HPDE6-E6E7 (cell line): ENCODE results near the gene HILPDA.

Source experiments
- DNase-seq: peaks from one replicate; pipeline ENCODE4 v3.0.0; 2011; ENCODE audit warnings: missing footprints; ENCODE audit errors: extremely low spot score

HILPDA gene

GRCh38 chr7:128455543-128456254, at the start of gene HILPDA:
Gene HILPDA, plus strand, starts transcription at chr7:128455878. Its CDS starts 1,391 bp downstream, at chr7:128457269.
- DNase-seq: peak; percentile 94

GRCh38 chr7:128406314-128407232, 49.1 kb upstream of the HILPDA start:
- no peak for DNase-seq

GRCh38 chr7:128407233-128407589, 48.5 kb upstream of the HILPDA start:
- DNase-seq: no peak

GRCh38 chr7:128407751-128408708, 47.6 kb upstream of the HILPDA start:
- no peak for DNase-seq

GRCh38 chr7:128408709-128409595, 46.7 kb upstream of the HILPDA start:
- peak; percentile 77 for DNase-seq

- peak; percentile 91 for DNase-seq
These were observed 45.9 kb upstream of the HILPDA start, which contains the start of gene IMPDH1 for GRCh38 chr7:128409596-128410450. Gene IMPDH1, minus strand, starts transcription at chr7:128409982. Its CDS starts 81 bp downstream, at chr7:128409901.

- DNase-seq: peak; percentile 55
These were observed 45.3 kb upstream of the HILPDA start for GRCh38 chr7:128410451-128410753.

GRCh38 chr7:128415217-128415785, 40.4 kb upstream of the HILPDA start:
- no peak for DNase-seq

- no peak for DNase-seq
These were observed 38.6 kb upstream of the HILPDA start for GRCh38 chr7:128417071-128417470.

GRCh38 chr7:128419257-128419656, 36.4 kb upstream of the HILPDA start:
- DNase-seq: no peak

- no peak for DNase-seq
These were observed 34.9 kb upstream of the HILPDA start for GRCh38 chr7:128420773-128421172.

GRCh38 chr7:128421384-128421783, 34.3 kb upstream of the HILPDA start:
- DNase-seq: no peak

- no peak for DNase-seq
These were observed 33.6 kb upstream of the HILPDA start for GRCh38 chr7:128422037-128422436.

- no peak for DNase-seq
These were observed 32.8 kb upstream of the HILPDA start for GRCh38 chr7:128422842-128423241.

- no peak for DNase-seq
These were observed 30.9 kb upstream of the HILPDA start for GRCh38 chr7:128424686-128425275.

- DNase-seq: peak; percentile 64
These were observed 29.8 kb upstream of the HILPDA start for GRCh38 chr7:128425850-128426249.

GRCh38 chr7:128427289-128427891, 28.3 kb upstream of the HILPDA start:
- no peak for DNase-seq

- DNase-seq: no peak
These were observed 25.5 kb upstream of the HILPDA start for GRCh38 chr7:128430207-128430606.

GRCh38 chr7:128431221-128431620, 24.5 kb upstream of the HILPDA start:
- DNase-seq: no peak
